Measurements from ENCODE around the gene ARHGEF7.

DNA sequence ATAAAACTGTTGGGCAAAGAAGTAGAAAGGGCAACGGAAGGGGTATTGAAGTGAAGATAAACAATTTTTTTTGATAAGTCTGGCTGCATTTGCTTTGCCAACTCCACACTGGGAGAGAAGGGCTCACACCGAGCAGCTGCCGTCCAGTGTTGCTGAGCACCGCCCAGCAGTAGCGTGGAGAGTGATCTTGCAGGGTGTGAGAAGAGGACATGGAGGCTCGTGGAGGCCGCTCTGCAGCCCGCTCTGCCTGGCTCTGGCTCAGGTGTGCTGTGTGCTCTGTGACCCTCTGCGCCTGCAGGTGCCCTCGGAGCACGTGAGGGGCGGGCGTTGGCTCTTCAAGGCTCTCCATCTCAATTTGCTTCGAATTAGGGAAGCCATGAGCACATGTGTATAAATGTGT, 169.5 kb downstream of the ARHGEF7 start:
- TF ChIP-seq, protein P1, sequence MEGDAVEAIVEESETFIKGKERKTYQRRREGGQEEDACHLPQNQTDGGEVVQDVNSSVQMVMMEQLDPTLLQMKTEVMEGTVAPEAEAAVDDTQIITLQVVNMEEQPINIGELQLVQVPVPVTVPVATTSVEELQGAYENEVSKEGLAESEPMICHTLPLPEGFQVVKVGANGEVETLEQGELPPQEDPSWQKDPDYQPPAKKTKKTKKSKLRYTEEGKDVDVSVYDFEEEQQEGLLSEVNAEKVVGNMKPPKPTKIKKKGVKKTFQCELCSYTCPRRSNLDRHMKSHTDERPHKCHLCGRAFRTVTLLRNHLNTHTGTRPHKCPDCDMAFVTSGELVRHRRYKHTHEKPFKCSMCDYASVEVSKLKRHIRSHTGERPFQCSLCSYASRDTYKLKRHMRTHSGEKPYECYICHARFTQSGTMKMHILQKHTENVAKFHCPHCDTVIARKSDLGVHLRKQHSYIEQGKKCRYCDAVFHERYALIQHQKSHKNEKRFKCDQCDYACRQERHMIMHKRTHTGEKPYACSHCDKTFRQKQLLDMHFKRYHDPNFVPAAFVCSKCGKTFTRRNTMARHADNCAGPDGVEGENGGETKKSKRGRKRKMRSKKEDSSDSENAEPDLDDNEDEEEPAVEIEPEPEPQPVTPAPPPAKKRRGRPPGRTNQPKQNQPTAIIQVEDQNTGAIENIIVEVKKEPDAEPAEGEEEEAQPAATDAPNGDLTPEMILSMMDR (conservative IDR thresholded peaks at IDR 0.05): no peak
- TF ChIP-seq ZFX (IDR thresholded peaks at IDR 0.05): no peak

Data from C4-2B (cell line).